22Rv1 (cell line): ENCODE measurements around the gene ZBTB1.

Experiments
- H3K27ac ChIP-seq: fragments of 450-650 bp; 2 replicates; pipeline ENCODE4 v1.5.1; 2017
- ZFX ChIP-seq: fragments of 450-650 bp; IDR thresholded peaks from 2 replicates; pipeline ENCODE4 v1.6.1; 2017; ENCODE audit warnings: antibody characterized with exemption, borderline replicate concordance
- TF ChIP-seq, protein P1 (sequence below): fragments of 450-650 bp; IDR thresholded peaks from 2 replicates; pipeline ENCODE4 v1.5.1; 2017; ENCODE audit warnings: mild to moderate bottlenecking

The ZBTB1 gene

DNA sequence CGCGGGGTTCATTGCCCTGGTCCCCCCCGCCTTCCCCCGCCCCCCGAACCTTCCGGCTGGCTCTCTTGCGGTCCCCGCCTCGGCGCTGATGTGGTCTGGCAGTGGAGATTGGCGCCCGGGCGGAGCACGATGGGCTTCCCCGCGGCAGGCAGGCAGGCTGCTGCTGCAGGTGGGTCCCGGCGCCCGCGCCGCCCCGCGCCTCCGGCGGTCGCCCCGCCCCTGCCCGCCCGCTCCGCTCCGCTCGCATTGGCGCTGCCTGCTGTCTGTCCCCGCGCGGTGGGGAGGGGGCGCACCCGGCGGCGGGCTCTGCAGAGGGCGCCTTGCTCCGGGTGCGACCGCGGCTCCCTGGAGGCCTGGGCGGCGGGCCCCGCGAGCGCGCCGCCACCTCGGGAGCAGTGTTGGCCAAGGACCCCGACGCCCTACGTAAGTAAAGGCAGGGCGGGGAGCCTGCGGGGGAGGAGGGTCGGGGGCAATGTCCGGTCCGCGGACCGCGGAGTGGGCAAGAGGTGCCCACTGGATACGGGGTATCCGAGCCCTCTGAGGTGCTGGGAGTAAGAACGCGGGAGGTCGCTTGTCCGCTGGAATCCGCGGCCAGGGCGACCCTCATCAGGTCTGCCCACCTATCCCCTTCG is 39.3 kb upstream of the ZBTB1 start, which contains the start of gene AKAP5:
TSS of gene AKAP5 (plus strand) at position 309 of the 632 bp plus-strand sequence. CDS start 2,896 bp downstream, outside the sequence.
- H3K27ac ChIP-seq = peak within 1 kb of the TSS; percentile 34
- TF ChIP-seq ZFX = no peak
- TF ChIP-seq, protein P1, sequence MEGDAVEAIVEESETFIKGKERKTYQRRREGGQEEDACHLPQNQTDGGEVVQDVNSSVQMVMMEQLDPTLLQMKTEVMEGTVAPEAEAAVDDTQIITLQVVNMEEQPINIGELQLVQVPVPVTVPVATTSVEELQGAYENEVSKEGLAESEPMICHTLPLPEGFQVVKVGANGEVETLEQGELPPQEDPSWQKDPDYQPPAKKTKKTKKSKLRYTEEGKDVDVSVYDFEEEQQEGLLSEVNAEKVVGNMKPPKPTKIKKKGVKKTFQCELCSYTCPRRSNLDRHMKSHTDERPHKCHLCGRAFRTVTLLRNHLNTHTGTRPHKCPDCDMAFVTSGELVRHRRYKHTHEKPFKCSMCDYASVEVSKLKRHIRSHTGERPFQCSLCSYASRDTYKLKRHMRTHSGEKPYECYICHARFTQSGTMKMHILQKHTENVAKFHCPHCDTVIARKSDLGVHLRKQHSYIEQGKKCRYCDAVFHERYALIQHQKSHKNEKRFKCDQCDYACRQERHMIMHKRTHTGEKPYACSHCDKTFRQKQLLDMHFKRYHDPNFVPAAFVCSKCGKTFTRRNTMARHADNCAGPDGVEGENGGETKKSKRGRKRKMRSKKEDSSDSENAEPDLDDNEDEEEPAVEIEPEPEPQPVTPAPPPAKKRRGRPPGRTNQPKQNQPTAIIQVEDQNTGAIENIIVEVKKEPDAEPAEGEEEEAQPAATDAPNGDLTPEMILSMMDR = peak; percentile 26; the same call in 1 of the 2 replicates

DNA sequence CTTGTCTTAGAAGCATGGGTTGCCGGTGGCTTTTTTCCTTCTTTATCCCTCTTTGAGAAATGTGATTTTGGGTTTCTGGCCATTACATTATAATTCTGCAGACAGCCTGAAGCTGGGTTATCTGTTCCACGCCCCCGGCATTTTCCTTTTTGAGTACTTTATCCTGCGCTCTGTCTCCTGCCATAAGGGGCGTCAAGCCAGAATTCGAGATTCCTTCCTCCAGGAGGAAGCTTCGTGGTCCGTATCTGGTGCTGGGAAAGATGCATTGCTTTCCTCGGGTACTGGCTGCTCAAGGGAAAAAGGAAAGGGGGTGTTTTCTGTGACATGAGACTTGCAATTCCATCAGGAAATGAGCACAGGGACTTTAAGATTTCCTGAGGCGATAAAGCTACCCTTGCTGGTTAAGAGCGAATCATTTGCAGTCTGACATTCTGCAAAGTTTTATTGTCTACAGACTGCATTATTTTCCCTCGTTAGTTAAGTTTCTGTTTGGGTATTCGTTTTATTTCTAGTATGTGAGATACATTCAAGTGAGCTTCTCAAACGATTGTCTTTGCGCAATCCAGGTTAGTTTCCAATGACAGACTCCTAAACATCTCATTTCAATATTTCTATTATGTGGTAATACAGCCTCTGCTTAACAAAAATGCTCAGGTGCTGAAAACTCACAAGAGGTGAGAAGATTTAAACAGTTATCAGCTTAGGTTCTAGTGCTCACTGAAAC is 38.6 kb upstream of the ZBTB1 start:
- H3K27ac ChIP-seq = 0 out of 2 replicates have a peak overlapping the region, but pooled peaks have one; percentile 34
- TF ChIP-seq, protein P1 = no peak
- TF ChIP-seq ZFX = no peak

DNA sequence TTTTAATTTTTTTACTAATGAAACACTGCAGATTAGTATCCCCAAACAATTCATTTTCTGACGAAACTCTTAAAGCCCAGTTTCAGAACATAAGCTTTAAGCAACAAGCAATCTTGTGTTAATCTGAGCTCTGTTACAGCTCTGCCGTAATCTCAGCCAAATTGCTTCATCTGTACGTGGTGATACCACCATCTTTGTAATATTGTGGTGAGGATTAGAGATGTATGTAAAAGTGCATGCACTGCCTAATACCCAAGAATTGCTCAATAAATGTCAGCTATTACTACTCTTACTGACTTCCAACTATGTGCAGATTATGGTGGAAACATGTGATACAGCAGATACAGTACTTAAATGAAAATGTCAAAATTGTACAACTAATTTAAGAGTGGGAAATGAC is 37.5 kb upstream of the ZBTB1 start:
- TF ChIP-seq, protein P1 = no peak
- TF ChIP-seq ZFX = no peak
- H3K27ac ChIP-seq = no peak overlapping the region

DNA sequence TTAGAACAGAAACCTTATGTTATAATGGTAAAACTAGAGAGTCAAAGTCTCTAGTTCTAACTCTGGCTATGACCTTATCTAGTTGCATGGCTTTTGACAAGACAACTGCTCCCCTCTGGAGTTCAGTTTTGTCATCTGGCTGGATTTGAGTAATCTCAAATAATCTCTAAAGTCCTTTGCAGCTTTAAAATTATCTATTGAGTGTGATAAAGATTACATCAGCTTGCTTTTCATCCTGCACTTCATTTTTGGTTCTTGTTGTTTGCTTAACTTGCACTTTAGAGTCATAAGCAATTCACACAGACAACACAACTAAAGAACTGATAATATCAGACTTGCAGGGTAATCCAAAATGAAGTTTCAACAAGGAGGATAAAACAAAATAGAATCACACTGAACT is 37.0 kb upstream of the ZBTB1 start:
- H3K27ac ChIP-seq = no peak overlapping the region

DNA sequence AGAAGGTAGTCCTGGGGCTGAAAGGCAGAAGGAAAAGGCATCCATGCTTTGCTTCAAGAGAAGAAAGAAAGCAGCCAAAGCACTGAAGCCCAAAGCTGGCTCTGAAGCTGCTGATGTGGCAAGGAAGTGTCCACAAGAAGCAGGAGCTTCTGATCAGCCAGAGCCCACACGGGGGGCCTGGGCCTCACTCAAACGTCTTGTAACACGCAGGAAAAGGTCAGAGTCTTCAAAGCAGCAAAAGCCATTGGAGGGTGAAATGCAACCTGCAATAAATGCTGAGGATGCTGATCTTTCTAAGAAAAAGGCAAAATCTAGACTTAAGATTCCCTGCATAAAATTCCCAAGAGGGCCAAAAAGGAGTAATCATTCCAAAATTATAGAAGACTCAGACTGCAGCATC is 36.1 kb upstream of the ZBTB1 start:
- no peak for TF ChIP-seq ZFX
- TF ChIP-seq, protein P1 = no peak
- no peak overlapping the region for H3K27ac ChIP-seq

More for the DNA sequence above, 37.0 kb upstream of the ZBTB1 start:
- no peak for TF ChIP-seq ZFX
- TF ChIP-seq, protein P1 = no peak

DNA sequence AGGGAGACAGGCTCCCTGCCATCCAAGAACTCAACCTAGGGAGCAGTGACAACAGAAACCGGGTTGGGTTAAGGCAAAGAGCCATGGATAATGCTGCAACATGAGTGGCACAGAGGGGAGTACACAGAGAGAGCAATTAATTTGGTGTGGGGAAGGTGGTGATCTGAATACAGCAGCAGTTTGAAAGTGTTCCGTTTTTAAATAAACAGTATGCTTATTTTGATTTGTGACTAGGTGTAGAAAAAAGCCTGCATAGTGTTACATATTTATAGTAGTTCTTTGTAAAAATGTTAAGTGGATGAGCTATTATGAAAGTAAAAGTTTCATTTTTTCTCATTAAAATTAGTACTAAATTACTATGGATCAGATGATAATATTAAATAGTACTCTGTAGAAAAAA is 30.5 kb upstream of the ZBTB1 start:
- TF ChIP-seq ZFX = no peak
- TF ChIP-seq, protein P1 = no peak
- H3K27ac ChIP-seq = no peak overlapping the region

DNA sequence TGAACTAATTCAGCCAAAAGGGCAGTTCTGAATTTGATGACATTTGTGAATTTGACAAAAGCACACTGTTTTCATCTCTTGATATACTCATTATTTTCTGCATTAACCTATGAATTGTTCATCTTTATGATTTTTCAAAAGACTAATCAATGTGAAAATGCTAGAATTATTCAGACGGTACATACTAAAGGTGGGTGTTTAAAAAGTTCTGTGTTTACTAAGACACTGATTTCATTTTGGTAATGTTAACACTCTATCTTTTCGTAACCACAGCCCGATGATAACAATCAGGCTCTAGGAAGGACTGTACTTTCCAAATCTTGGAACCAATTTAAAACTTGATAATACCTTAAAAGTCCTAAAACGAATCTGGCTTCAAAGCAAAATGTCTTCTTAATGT is 29.9 kb upstream of the ZBTB1 start:
- H3K27ac ChIP-seq = no peak overlapping the region
- no peak for TF ChIP-seq ZFX
- TF ChIP-seq, protein P1 = no peak
